HG02884 (cell line): ENCODE measurements around the gene ARIH2.

Experiments
- ATAC-seq: cut with Tn5 transposase; IDR thresholded peaks from one replicate; pipeline ENCODE4 v1.9.1; 2021; ENCODE audit warnings: mild to moderate bottlenecking, moderate library complexity; ENCODE audit not compliant: unreplicated experiment

ARIH2 gene

GRCh38 chr3:49018707-49019006 is 100.0 kb downstream of the ARIH2 start:
- ATAC-seq = no peak

- ATAC-seq = no peak
These were observed 101.3 kb downstream of the ARIH2 start for GRCh38 chr3:49019941-49020329.

- ATAC-seq = no peak
These were observed 101.9 kb downstream of the ARIH2 start for GRCh38 chr3:49020330-49021212.

- ATAC-seq = peak; percentile 44
These were observed 102.7 kb downstream of the ARIH2 start for GRCh38 chr3:49021213-49021812.

- ATAC-seq = peak; percentile 52
These were observed 103.4 kb downstream of the ARIH2 start, which contains the start of gene NDUFAF3 for GRCh38 chr3:49021813-49022687. Gene NDUFAF3, plus strand, starts transcription at chr3:49022121. Its CDS starts 24 bp downstream, at chr3:49022145.

GRCh38 chr3:49022688-49023171 is 104.1 kb downstream of the ARIH2 start:
- ATAC-seq = no peak

GRCh38 chr3:49023775-49024174 is 105.1 kb downstream of the ARIH2 start:
- no peak for ATAC-seq

GRCh38 chr3:49024449-49024848 is 105.8 kb downstream of the ARIH2 start:
- no peak for ATAC-seq

GRCh38 chr3:49025005-49025792 is 106.6 kb downstream of the ARIH2 start:
- ATAC-seq = no peak

- no peak for ATAC-seq
These were observed 107.3 kb downstream of the ARIH2 start for GRCh38 chr3:49025793-49026520.

GRCh38 chr3:49026536-49026935 is 107.9 kb downstream of the ARIH2 start:
- ATAC-seq = no peak

- no peak for ATAC-seq
These were observed 109.0 kb downstream of the ARIH2 start for GRCh38 chr3:49027634-49028033.

GRCh38 chr3:49028298-49028672 is 109.6 kb downstream of the ARIH2 start:
- no peak for ATAC-seq

GRCh38 chr3:49028673-49029562 is 110.3 kb downstream of the ARIH2 start, which contains the start of gene IMPDH2:
Gene IMPDH2, minus strand, starts transcription at chr3:49029398. Its CDS starts 48 bp downstream, at chr3:49029350.
- peak; percentile 69 for ATAC-seq

GRCh38 chr3:49029563-49029884 is 110.9 kb downstream of the ARIH2 start:
- ATAC-seq = no peak

GRCh38 chr3:49030321-49030720 is 111.7 kb downstream of the ARIH2 start:
- no peak for ATAC-seq

GRCh38 chr3:49032646-49033304 is 114.1 kb downstream of the ARIH2 start:
- ATAC-seq = no peak

- ATAC-seq = no peak
These were observed 116.0 kb downstream of the ARIH2 start for GRCh38 chr3:49034650-49035049.
